ENCODE data around the gene MAFB. TPM values are rescaled to one million over a fixed set of nuclear protein-coding genes. Genes with fewer than 3 reads are reported as not detected.

Gene MAFB
- total and polyA plus RNA-seq, 8 donors: 3.7 to 48.0 (median 12.9) TPM

DNA sequence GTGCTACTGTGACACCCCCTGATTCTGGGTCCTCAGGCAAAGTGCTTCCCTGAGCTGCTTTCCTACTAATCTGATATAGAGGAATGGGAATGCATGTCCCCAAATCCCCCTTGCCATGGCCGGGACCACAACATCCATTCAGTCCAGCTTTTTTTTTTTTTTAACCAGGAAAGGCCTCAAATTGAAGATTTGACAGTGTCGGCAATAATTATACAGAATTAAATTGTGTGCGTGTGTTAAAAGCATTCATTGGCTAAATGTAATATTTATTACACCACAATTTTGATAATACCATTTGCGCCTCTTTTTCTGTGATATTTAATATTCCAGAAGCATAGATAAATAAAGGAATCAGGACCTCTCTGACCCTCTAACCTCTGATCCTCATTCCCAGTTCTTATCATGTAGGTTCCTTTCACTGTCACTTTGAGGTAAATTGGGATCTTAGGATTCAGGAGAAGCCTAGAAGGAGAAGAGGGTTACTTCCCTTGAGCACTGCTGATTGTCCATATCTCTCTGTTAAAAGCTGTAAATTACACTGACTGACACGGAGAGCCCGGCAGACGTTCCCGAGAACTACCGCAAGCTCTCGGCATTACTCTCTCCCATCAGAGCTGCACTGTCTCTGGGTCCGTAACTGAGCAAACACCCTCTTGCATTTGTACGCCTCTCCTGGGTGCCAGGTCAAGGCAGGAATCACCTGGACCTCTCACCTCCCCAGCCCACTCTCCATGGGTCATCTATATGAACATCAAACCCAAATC is 29.4 kb upstream of the MAFB start:
- H3K9me3 ChIP-seq: no peaks in the 10 kb centered on the region
- intact Hi-C loops (cut with DNase I): no loop called here
- FAIRE-seq: no peak
- H3K27ac ChIP-seq: no peak overlapping the region
- WGBS, 2 donors: 57 to 62% methylated on average over 12 of the region's 12 CpGs
- H3K36me3 ChIP-seq: no peaks in the 10 kb centered on the region
- TF ChIP-seq, protein P1, sequence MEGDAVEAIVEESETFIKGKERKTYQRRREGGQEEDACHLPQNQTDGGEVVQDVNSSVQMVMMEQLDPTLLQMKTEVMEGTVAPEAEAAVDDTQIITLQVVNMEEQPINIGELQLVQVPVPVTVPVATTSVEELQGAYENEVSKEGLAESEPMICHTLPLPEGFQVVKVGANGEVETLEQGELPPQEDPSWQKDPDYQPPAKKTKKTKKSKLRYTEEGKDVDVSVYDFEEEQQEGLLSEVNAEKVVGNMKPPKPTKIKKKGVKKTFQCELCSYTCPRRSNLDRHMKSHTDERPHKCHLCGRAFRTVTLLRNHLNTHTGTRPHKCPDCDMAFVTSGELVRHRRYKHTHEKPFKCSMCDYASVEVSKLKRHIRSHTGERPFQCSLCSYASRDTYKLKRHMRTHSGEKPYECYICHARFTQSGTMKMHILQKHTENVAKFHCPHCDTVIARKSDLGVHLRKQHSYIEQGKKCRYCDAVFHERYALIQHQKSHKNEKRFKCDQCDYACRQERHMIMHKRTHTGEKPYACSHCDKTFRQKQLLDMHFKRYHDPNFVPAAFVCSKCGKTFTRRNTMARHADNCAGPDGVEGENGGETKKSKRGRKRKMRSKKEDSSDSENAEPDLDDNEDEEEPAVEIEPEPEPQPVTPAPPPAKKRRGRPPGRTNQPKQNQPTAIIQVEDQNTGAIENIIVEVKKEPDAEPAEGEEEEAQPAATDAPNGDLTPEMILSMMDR (IDR thresholded peaks at IDR 0.05): no peak
- no peak for ATAC-seq
- DNase-seq: no peak
- no peaks in the 10 kb centered on the region for H3K27me3 ChIP-seq
- H3K4me3 ChIP-seq: no peak overlapping the region
- no peaks in the 10 kb centered on the region for H3K4me1 ChIP-seq

DNA sequence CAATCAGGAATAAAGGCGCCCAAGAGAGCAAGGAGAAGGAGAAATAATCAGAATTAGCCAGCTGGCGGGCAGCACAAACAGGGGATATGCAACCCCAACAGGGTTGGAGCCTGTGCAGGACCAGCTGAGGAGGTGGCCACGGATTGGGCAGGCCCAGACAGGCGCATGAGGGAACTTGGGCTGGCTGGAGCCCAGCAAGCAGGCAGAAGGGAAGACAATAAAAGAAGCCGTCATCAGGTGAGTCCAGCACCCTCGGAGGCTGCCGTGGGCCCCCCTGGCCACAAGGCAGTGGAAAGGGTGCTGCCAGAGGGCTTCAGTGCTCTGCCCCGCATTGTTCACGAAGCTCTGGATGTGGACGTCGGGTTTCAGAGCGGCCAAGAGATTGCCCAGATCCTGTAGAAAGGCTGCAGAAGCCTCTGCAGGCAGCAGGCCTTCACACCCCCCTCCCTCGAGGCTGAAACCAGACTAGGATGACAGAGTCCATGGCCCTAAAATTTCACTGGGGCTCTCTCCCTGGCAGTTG is 28.4 kb upstream of the MAFB start:
- no peak overlapping the region for H3K27ac ChIP-seq
- DNase-seq (no peak), ATAC-seq (no peak), FAIRE-seq (no peak)
- no peaks in the 10 kb centered on the region for H3K9me3 ChIP-seq
- WGBS, 2 donors: 70 to 77% methylated on average over 13 of the region's 13 CpGs
- H3K36me3 ChIP-seq: no peaks in the 10 kb centered on the region
- TF ChIP-seq, protein P1 (IDR thresholded peaks at IDR 0.05): no peak
- H3K4me1 ChIP-seq: no peaks in the 10 kb centered on the region
- intact Hi-C loops (cut with DNase I): no loop called here
- H3K4me3 ChIP-seq: no peak overlapping the region
- H3K27me3 ChIP-seq: peaks cover 0 to 5% (median 0%) of the 10 kb centered on the region in 4 donors

DNA sequence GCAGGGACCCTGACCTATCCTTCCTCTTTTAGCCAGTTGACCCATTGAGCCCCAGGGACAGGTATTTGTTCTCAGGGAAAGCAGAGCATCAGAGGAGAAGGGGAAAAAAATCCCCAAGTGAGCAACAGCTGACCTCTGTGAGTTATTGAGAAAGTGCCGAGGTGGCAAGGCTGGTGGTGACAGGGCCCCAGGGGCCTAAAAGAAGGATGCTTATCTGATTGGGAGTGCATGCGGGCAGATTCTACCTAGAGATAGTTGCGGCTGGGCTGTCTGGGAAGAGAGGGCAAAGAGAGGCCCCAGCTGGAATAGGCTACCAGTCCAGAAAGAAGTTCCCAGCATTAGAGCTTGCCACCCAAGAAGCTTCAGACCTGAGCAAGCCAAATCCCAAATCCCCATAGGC is 26.5 kb upstream of the MAFB start:
- Histone ChIP-seq H3K27me3 (peaks cover 0 to 13% (median 5%) of the 10 kb centered on the region in 4 donors), H3K36me3 (no peaks in the 10 kb centered on the region), H3K4me3 (no peak overlapping the region), H3K4me1 (no peaks in the 10 kb centered on the region), H3K27ac (no peak overlapping the region), H3K9me3 (no peaks in the 10 kb centered on the region)
- intact Hi-C loops (cut with DNase I): no loop called here
- DNase-seq (no peak), FAIRE-seq (no peak), ATAC-seq (no peak)
- TF ChIP-seq, protein P1 (IDR thresholded peaks at IDR 0.05): no peak
- 88 to 94% methylated on average over 3 of the region's 3 CpGs for WGBS, 2 donors

DNA sequence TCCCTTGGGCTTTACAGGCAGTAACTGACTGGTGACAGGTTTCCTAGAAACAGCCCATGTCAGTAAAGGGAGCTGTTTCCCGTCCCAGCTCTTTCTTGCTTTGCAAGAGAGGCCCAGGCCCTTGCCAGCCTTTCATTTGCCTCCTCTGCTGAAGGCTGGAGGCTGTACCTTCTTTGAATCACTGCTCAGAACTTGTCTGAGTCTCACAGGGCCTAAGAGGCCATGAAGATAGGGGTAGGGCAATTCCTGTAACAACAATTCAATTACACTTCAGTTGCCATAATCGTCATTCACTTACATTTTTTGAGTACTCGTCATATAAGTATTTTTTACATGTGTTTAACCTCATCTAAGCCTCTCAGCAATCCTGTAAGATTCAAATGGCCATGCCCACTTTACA is 25.9 kb upstream of the MAFB start:
- no peaks in the 10 kb centered on the region for H3K36me3 ChIP-seq
- H3K27ac ChIP-seq: no peak overlapping the region
- no peak overlapping the region for H3K4me3 ChIP-seq
- H3K9me3 ChIP-seq: no peaks in the 10 kb centered on the region
- peaks cover 0 to 18% (median 5%) of the 10 kb centered on the region in 4 donors for H3K27me3 ChIP-seq
- ATAC-seq: no peak
- intact Hi-C loops (cut with DNase I): no loop called here
- DNase-seq: no peak
- H3K4me1 ChIP-seq: no peaks in the 10 kb centered on the region
- 78 to 86% methylated on average over 3 of the region's 3 CpGs for whole genome bisulfite sequencing, 2 donors
- FAIRE-seq: no peak
- TF ChIP-seq, protein P1 (IDR thresholded peaks at IDR 0.05): no peak

DNA sequence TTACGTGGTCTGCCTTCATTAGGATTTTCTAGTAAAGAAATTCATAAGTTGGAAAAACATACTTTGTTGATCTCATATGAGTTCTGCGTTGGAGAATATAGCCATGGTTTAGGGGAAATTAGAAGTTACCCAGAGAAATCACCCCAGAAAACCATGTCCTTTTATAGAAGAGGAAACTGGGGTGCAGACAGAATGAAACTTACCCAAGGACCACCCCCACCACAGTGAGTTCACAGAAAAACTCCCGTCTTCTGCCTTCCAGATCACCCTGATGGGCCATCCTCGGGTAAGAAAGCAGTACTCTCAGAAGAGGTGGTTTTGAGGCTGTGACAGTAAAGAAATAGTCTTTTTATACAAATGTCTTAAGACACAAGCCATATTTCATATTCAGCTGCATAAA is 25.1 kb upstream of the MAFB start:
- Histone ChIP-seq H3K9me3 (no peaks in the 10 kb centered on the region), H3K36me3 (no peaks in the 10 kb centered on the region), H3K27ac (no peak overlapping the region), H3K27me3 (peaks cover 0 to 19% (median 5%) of the 10 kb centered on the region in 4 donors), H3K4me3 (no peak overlapping the region), H3K4me1 (no peaks in the 10 kb centered on the region)
- ATAC-seq (no peak), DNase-seq (no peak), FAIRE-seq (no peak)
- 85 to 92% methylated on average over 4 of the region's 4 CpGs for whole genome bisulfite sequencing, 2 donors
- TF ChIP-seq, protein P1 (IDR thresholded peaks at IDR 0.05): no peak
- intact Hi-C loops (cut with DNase I): no loop called here

All from pancreas (tissue), 10 donors.